ENCODE measurements around the gene NKAIN4. TPM values are rescaled to one million over a fixed set of nuclear protein-coding genes. Genes with fewer than 3 reads are reported as not detected.

The NKAIN4 gene
- 29.7 TPM for total RNA-seq
- 107 TPM for polyA plus RNA-seq (ENCODE audit: insufficient read depth, low read depth, low replicate concordance)
- long read RNA-seq, donor 1, transcript NKAIN4-203 (7 exons, 1,430 nt), result major isoform, 8 of 13 reads
- long read RNA-seq, donor 1, partial matches to known transcripts, result 0 of 13 reads
- long read RNA-seq, donor 1, other reads (novel, unspliced or antisense), result 5 of 13 reads
- long read RNA-seq, donor 2, transcript NKAIN4-203 (7 exons, 1,430 nt), result major isoform, 5 of 7 reads
- long read RNA-seq, donor 2, partial matches to known transcripts, result 0 of 7 reads
- long read RNA-seq, donor 2, other reads (novel, unspliced or antisense), result 0 of 7 reads
- long read RNA-seq, donor 3, transcript NKAIN4-203 (7 exons, 1,430 nt), result major isoform, 9 of 9 reads
- long read RNA-seq, donor 3, partial matches to known transcripts, result 0 of 9 reads
- long read RNA-seq, donor 3, other reads (novel, unspliced or antisense), result 0 of 9 reads
- long read RNA-seq, donor 4, transcript NKAIN4-203 (7 exons, 1,430 nt), result major isoform, 6 of 6 reads
- long read RNA-seq, donor 4, partial matches to known transcripts, result 0 of 6 reads
- long read RNA-seq, donor 4, other reads (novel, unspliced or antisense), result 0 of 6 reads
- long read RNA-seq, donor 5, result 0 reads
- long read RNA-seq, donor 6, transcript NKAIN4-203 (7 exons, 1,430 nt), result major isoform, 17 of 17 reads
- long read RNA-seq, donor 6, partial matches to known transcripts, result 0 of 17 reads
- long read RNA-seq, donor 6, other reads (novel, unspliced or antisense), result 0 of 17 reads
- long read RNA-seq, donor 7, partial matches to known transcripts, result 13 of 38 reads
- long read RNA-seq, donor 7, other reads (novel, unspliced or antisense), result 25 of 38 reads
- long read RNA-seq, donor 8, transcript NKAIN4-203 (7 exons, 1,430 nt), result major isoform, 9 of 15 reads
- long read RNA-seq, donor 8, partial matches to known transcripts, result 6 of 15 reads
- long read RNA-seq, donor 8, other reads (novel, unspliced or antisense), result 0 of 15 reads
- long read RNA-seq, donor 9, transcript NKAIN4-203 (7 exons, 1,430 nt), result major isoform, 6 of 6 reads
- long read RNA-seq, donor 9, partial matches to known transcripts, result 0 of 6 reads
- long read RNA-seq, donor 9, other reads (novel, unspliced or antisense), result 0 of 6 reads
- long read RNA-seq, donor 10, partial matches to known transcripts, result 0 of 4 reads
- long read RNA-seq, donor 10, other reads (novel, unspliced or antisense), result 0 of 4 reads

DNA sequence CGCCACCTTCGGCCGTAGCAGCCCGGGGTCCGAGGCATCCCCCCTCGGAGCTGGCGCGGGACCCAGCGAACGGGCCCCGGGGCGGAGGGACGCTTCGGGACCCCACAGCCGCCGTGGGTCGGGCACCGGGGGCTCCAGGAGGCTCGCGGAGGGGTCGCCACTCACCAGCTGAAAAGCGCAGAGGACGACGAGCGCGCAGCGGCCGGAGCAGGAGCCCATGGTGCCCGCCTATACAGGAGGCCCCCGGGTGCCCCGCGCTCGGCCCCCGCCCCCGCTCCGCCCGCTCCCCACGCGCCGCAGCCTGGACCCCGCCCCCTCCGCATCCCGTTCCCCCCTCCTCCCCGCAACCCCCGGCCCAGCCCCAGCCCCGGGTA lies at the start of gene NKAIN4:
Gene NKAIN4, minus strand, starts transcription at position 232 of the 374 bp plus-strand sequence. Its CDS starts 13 bp downstream, at position 219.
- H3K4me3 ChIP-seq (ENCODE audit: low read length in 3 of 3), result no peak within 1 kb of the TSS
- H3K9ac ChIP-seq (ENCODE audit: low read length in 3 of 3), result no peak within 1 kb of the TSS
- intact Hi-C loops (cut with DNase I), result no loop called here
- no peak for TF ChIP-seq CTCF (IDR thresholded peaks at IDR 0.05; ENCODE audit: borderline replicate concordance, extremely low read depth, insufficient read depth)
- H3K4me1 ChIP-seq (ENCODE audit: control insufficient read depth in 2 of 3, insufficient read depth in 2 of 3, low read depth in 1 of 3, low read length in 3 of 3), result peaks cover 0 to 4% (median 0%) of the 10 kb centered on the region in 3 donors
- no peaks in the 10 kb centered on the region for H3K27me3 ChIP-seq (ENCODE audit: control insufficient read depth, insufficient read depth, low read length)
- no peaks in the 10 kb centered on the region for H3K9me3 ChIP-seq (ENCODE audit: control insufficient read depth in 2 of 3, insufficient read depth in 1 of 3, low read length in 3 of 3)
- no peak for FAIRE-seq
- no peak within 1 kb of the TSS for H3K27ac ChIP-seq (ENCODE audit: low read depth in 2 of 2, low read length in 2 of 2)
- DNase-seq, result peak in 1 of 5 donors; percentile 68
- no peaks in the 10 kb centered on the region for H3K36me3 ChIP-seq (ENCODE audit: control insufficient read depth in 2 of 3, insufficient read depth in 3 of 3, low read length in 3 of 3)

DNA sequence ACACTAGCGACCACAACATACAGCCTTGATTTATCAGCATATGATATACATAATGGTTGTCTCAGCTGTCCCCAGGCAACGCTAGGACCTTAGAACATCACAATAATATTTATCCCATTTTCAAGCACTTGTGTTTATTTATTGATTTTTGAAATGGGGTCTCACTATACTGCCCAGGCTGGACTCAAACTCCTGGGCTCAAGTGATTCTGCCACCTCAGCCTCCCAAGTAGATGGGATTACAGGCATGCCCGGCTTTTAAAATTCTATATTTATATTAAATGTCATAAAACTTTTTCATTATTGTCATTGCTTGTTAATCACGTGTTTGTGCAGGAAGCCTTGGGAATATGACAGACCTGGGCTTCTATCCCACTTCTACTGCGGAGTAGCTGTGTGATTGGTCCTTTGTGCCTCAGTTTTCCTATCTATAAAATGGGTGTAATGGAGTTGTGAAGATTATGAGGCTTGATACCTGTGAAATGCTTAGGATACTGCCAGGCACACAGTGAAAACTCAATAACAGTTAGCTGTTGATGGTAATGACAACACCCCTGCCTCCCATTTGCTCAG lies 48.9 kb upstream of the NKAIN4 start:
- DNase-seq (no peak), FAIRE-seq (no peak)
- Histone ChIP-seq H3K27ac (ENCODE audit: low read depth in 2 of 2, low read length in 2 of 2) (no peak overlapping the region), H3K27me3 (ENCODE audit: control insufficient read depth, insufficient read depth, low read length) (no peaks in the 10 kb centered on the region), H3K4me1 (ENCODE audit: control insufficient read depth in 2 of 3, insufficient read depth in 2 of 3, low read depth in 1 of 3, low read length in 3 of 3) (no peaks in the 10 kb centered on the region), H3K4me3 (ENCODE audit: low read length in 3 of 3) (no peak overlapping the region), H3K9ac (ENCODE audit: low read length in 3 of 3) (no peak overlapping the region), H3K9me3 (ENCODE audit: control insufficient read depth in 2 of 3, insufficient read depth in 1 of 3, low read length in 3 of 3) (peaks cover 0 to 3% (median 0%) of the 10 kb centered on the region in 3 donors), H3K36me3 (ENCODE audit: control insufficient read depth in 2 of 3, insufficient read depth in 3 of 3, low read length in 3 of 3) (no peaks in the 10 kb centered on the region)
- intact Hi-C loops (cut with DNase I), result no loop called here
- TF ChIP-seq CTCF (IDR thresholded peaks at IDR 0.05; ENCODE audit: borderline replicate concordance, extremely low read depth, insufficient read depth), result no peak

DNA sequence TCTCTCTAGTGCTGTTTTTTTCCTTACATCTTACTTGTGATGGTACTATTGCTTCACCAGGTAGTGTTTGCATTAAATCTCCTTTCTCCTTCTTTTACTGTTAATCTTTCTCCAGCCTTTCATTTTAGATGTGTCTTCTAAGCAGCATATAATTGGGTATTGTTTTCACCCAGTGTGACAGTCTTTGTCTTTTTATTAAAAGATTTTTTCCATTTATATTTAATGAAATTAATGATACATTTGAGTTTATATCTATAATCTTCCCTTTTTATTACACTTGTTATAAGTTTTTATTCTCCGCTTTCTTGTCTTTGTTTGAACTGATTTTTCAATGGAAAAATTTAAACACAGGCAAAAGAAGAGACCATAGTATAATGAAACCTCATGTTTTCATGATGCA lies 47.4 kb upstream of the NKAIN4 start:
- Histone ChIP-seq H3K36me3 (ENCODE audit: control insufficient read depth in 2 of 3, insufficient read depth in 3 of 3, low read length in 3 of 3) (no peaks in the 10 kb centered on the region), H3K9ac (ENCODE audit: low read length in 3 of 3) (no peak overlapping the region), H3K27ac (ENCODE audit: low read depth in 2 of 2, low read length in 2 of 2) (no peak overlapping the region), H3K4me3 (ENCODE audit: low read length in 3 of 3) (no peak overlapping the region), H3K9me3 (ENCODE audit: control insufficient read depth in 2 of 3, insufficient read depth in 1 of 3, low read length in 3 of 3) (peaks cover 0 to 3% (median 0%) of the 10 kb centered on the region in 3 donors), H3K4me1 (ENCODE audit: control insufficient read depth in 2 of 3, insufficient read depth in 2 of 3, low read depth in 1 of 3, low read length in 3 of 3) (no peaks in the 10 kb centered on the region), H3K27me3 (ENCODE audit: control insufficient read depth, insufficient read depth, low read length) (no peaks in the 10 kb centered on the region)
- no peak for DNase-seq
- no peak for TF ChIP-seq CTCF (IDR thresholded peaks at IDR 0.05; ENCODE audit: borderline replicate concordance, extremely low read depth, insufficient read depth)
- no peak for FAIRE-seq
- intact Hi-C loops (cut with DNase I), result no loop called here

Measured in kidney (tissue), 22 donors.